IPS-11a (cell line): Measurements from ENCODE around the gene TMEM80.

ENCODE experiments used
- H3K4me3 ChIP-seq: one replicate; pipeline ENCODE4 v1.5.1; 2013; ENCODE audit warnings: low read depth, low read length, control low read depth

The TMEM80 gene

GRCh38 chr11:742571-743201 is 47.1 kb downstream of the TMEM80 start:
- H3K4me3 ChIP-seq, result no peak overlapping the region

GRCh38 chr11:745428-745827 is 49.8 kb downstream of the TMEM80 start:
- no peak overlapping the region for H3K4me3 ChIP-seq

GRCh38 chr11:746289-747157 is 50.9 kb downstream of the TMEM80 start:
- H3K4me3 ChIP-seq, result peak overlapping the region; percentile 83

- H3K4me3 ChIP-seq, result peak within 1 kb of the TSS; percentile 83
Observed at GRCh38 chr11:747158-748006, 51.8 kb downstream of the TMEM80 start, which contains the start of gene TALDO1. TALDO1 (plus strand) TSS chr11:747464; CDS start chr11:747482, 18 bp downstream.

GRCh38 chr11:748007-748359 is 52.4 kb downstream of the TMEM80 start:
- H3K4me3 ChIP-seq, result peak overlapping the region; percentile 83

GRCh38 chr11:749731-750130 is 54.1 kb downstream of the TMEM80 start:
- no peak overlapping the region for H3K4me3 ChIP-seq
